Right ventricle myocardium superior (tissue), 1 donor: ENCODE data around the gene CHST6. TPM values are rescaled to one million over a fixed set of nuclear protein-coding genes. Genes with fewer than 3 reads are reported as not detected.
"Not testable (repeated sequence)": the region's sequence is repeated elsewhere in the genome, so short reads cannot be mapped to it uniquely, and the experiment has no call there.

Experiments used
- ATAC-seq: fragments of 200-7000 bp; cut with Tn5 transposase; one replicate; pipeline ENCODE4 v1.9.1; 2020; ENCODE audit warnings: mild to moderate bottlenecking; ENCODE audit not compliant: poor library complexity
- DNase-seq: peaks from one replicate; pipeline ENCODE4 v3.0.0-alpha.2; 2020
- intact Hi-C: fragments of 100-400 bp; cut with DNase I; formaldehyde crosslinking; loops from one replicate; pipeline ENCODE4 v1.11.2; 2022
- total RNA-seq: library from RNA; stranded (reverse); fragmentation: NEBNext Ultra II Directional; extraction: Animal tissue kit (Norgen Biotek cat#: 25700); gene quantifications from one replicate; pipeline ENCODE4 v1.2.1, GENCODE V29; 2021
- donor health status: DM: no; HTN: yes; CAD: no; lungs with severe emphysema.

The CHST6 gene
- total RNA-seq, 1 donor from 2014 or later: 0.78 TPM

- no peak for ATAC-seq
- intact Hi-C loops: loop anchor here (10.0 kb wide), 2 partner anchors 75 to 145 kb away; partner anchors contain the start of genes ADAT1 and TMEM231
- no peak for DNase-seq
Observed at GRCh38 chr16:75479421-75479990, 15.7 kb downstream of the CHST6 start.

GRCh38 chr16:75478480-75479345, 16.5 kb downstream of the CHST6 start:
- intact Hi-C loops: loop anchor here (10.0 kb wide), 2 partner anchors 76 to 146 kb away; partner anchors contain the start of genes ADAT1 and TMEM231
- DNase-seq: no peak
- ATAC-seq: no peak

- no peak for ATAC-seq
- intact Hi-C loops: loop anchor here (10.0 kb wide), 2 partner anchors 77 to 147 kb away; partner anchors contain the start of genes ADAT1 and TMEM231
Observed at GRCh38 chr16:75477680-75478473, 17.4 kb downstream of the CHST6 start.

GRCh38 chr16:75476817-75477216, 18.4 kb downstream of the CHST6 start:
- DNase-seq (no peak), ATAC-seq (no peak)
- intact Hi-C loops: loop anchor here (10.0 kb wide), 2 partner anchors 78 to 148 kb away; partner anchors contain the start of genes ADAT1 and TMEM231

More at GRCh38 chr16:75477680-75478473, 17.4 kb downstream of the CHST6 start:
- DNase-seq: no peak

GRCh38 chr16:75475420-75475847, 19.8 kb downstream of the CHST6 start:
- no peak for ATAC-seq
- intact Hi-C loops: loop anchor here (10.0 kb wide), 2 partner anchors 79 to 149 kb away; partner anchors contain the start of genes ADAT1 and TMEM231

GRCh38 chr16:75472908-75473877, 22.0 kb downstream of the CHST6 start:
- intact Hi-C loops: loop anchor here (5.0 to 10.0 kb wide), 3 partner anchors 82 to 289 kb away; partner anchors contain the start of genes ADAT1 and TMEM231
- no peak for DNase-seq
- ATAC-seq: no peak

More at GRCh38 chr16:75475420-75475847, 19.8 kb downstream of the CHST6 start:
- DNase-seq: no peak

GRCh38 chr16:75471723-75472633, 23.3 kb downstream of the CHST6 start:
- intact Hi-C loops: loop anchor here (5.0 to 10.0 kb wide), 3 partner anchors 83 to 290 kb away; partner anchors contain the start of genes ADAT1 and TMEM231
- DNase-seq: no peak
- ATAC-seq: peak; percentile 97

GRCh38 chr16:75466760-75467159, 28.5 kb downstream of the CHST6 start:
- intact Hi-C loops: no loop called here
- no peak for ATAC-seq
- DNase-seq: no peak

GRCh38 chr16:75464122-75464918, 30.9 kb downstream of the CHST6 start, which contains the start of gene TMEM170A:
TSS of gene TMEM170A (minus strand) at chr16:75464689. CDS start at chr16:75464600, 89 bp downstream.
- DNase-seq: peak; percentile 100
- ATAC-seq: peak; percentile 99
- intact Hi-C loops: no loop called here

GRCh38 chr16:75463389-75464121, 31.7 kb downstream of the CHST6 start:
- intact Hi-C loops: not testable (repeated sequence)
- ATAC-seq (peak; percentile 21), DNase-seq (peak; percentile 45)

- DNase-seq (no peak), ATAC-seq (no peak)
- intact Hi-C loops: no loop called here
Observed at GRCh38 chr16:75462806-75463205, 32.4 kb downstream of the CHST6 start.

GRCh38 chr16:75461575-75461974, 33.7 kb downstream of the CHST6 start:
- ATAC-seq (no peak), DNase-seq (no peak)
- intact Hi-C loops: no loop called here

GRCh38 chr16:75460446-75460845, 34.8 kb downstream of the CHST6 start:
- intact Hi-C loops: no loop called here
- ATAC-seq: no peak
- no peak for DNase-seq

GRCh38 chr16:75459691-75460090, 35.5 kb downstream of the CHST6 start:
- DNase-seq: no peak
- ATAC-seq: no peak
- intact Hi-C loops: no loop called here

- ATAC-seq: no peak
- intact Hi-C loops: no loop called here
- DNase-seq: no peak
Observed at GRCh38 chr16:75458439-75458838, 36.8 kb downstream of the CHST6 start.
